Right lobe of liver (tissue), 6 donors: ENCODE data around the gene FAM153A. TPM values are rescaled to one million over a fixed set of nuclear protein-coding genes. Genes with fewer than 3 reads are reported as not detected.
"Not testable (repeated sequence)": the region's sequence is repeated elsewhere in the genome, so short reads cannot be mapped to it uniquely, and the experiment has no call there.

Source experiments
- ATAC-seq, 4 donors: fragments of 200-7000 bp; cut with Tn5 transposase; one replicate each; pipeline ENCODE4 v1.9.1; 2020; ENCODE audit warnings: mild to moderate bottlenecking in 4 of 4, moderate library complexity in 4 of 4
- DNase-seq, 3 donors: peaks; one replicate each; pipeline ENCODE4 v3.0.0-alpha.2; 2020
- H3K27ac ChIP-seq, 3 donors: fragments of 200-600 bp; one replicate each; pipeline ENCODE4 v1.8.0; 2022
- H3K27me3 ChIP-seq, 2 donors: fragments of 200-600 bp; one replicate each; pipeline ENCODE4 v1.8.0; 2022
- H3K36me3 ChIP-seq, 4 donors: fragments of 200-600 bp; sonication (generic) in 1 of 4; one replicate each; pipeline versions ENCODE4 v1.5.1 to v1.8.0; 2017 to 2022; ENCODE audit warnings: control low read depth in 1 of 4
- H3K4me1 ChIP-seq, 4 donors: fragments of 200-600 bp; sonication (generic) in 1 of 4; one replicate each; pipeline versions ENCODE4 v1.5.1 to v1.8.0; 2017 to 2022; ENCODE audit warnings: control low read depth in 1 of 4
- H3K4me3 ChIP-seq, 3 donors: fragments of 200-600 bp; one replicate each; pipeline ENCODE4 v1.8.0; 2022
- H3K9me3 ChIP-seq, 4 donors: fragments of 200-600 bp; sonication (generic) in 1 of 4; one replicate each; pipeline versions ENCODE4 v1.5.1 to v1.8.0; 2017 to 2022; ENCODE audit warnings: control low read depth in 1 of 4
- WGBS: methylation state at CpG from one replicate; pipeline ENCODE4 v1.1.6; 2018; ENCODE audit warnings: low coverage, low lambda C conversion rate; ENCODE audit not compliant: insufficient coverage; ENCODE audit errors: missing lambda C conversion rate; 5-methylcytosine and 5-hydroxymethylcytosine counted together
- intact Hi-C, 2 donors: fragments of 100-400 bp; cut with DNase I; formaldehyde crosslinking; loops; one replicate each; pipeline versions ENCODE4 v1.11.2 to v1.14.1; 2022
- total RNA-seq, 6 experiments: library from RNA; depleted of rRNA in 2 of 6; stranded (reverse); fragments of >200 nt in 2 of 6; fragmentation: NEBNext Ultra II Directional in 3 of 6; extraction: Animal tissue kit (Norgen Biotek cat#: 25700) in 3 of 6; gene quantifications; one replicate each; pipeline versions ENCODE4 v1.1.0 to v1.2.4, GENCODE V29; 2016 to 2023
- donor health status: DM: no; HTN: yes; CAD: no.
- donor health status: DM: no; HTN: no; CAD: no.
- donor health status: DM: no; HTN: no; CAD: no.
- donor health status: DM: no; HTN: yes; CAD: no.
- donor health status: DM: no; HTN: yes; CAD: no.

The FAM153A gene
- total RNA-seq, 6 experiments from 2014 or later, result 0.37 to 2.4 (median 0.81) TPM

- intact Hi-C loops, H3K9me3 ChIP-seq, ATAC-seq: not testable (repeated sequence)
Measured at GRCh38 chr5:177723831-177724485, 58.7 kb downstream of the FAM153A start.

GRCh38 chr5:177722829-177723228 is 59.9 kb downstream of the FAM153A start:
- H3K4me3 ChIP-seq, H3K27ac ChIP-seq, H3K9me3 ChIP-seq, DNase-seq, H3K27me3 ChIP-seq, H3K4me1 ChIP-seq, ATAC-seq, H3K36me3 ChIP-seq, intact Hi-C loops: not testable (repeated sequence)
- no CpG with 5 or more reads among the region's 8 CpGs for WGBS

More at GRCh38 chr5:177723831-177724485, 58.7 kb downstream of the FAM153A start:
- not testable (repeated sequence) for H3K27me3 ChIP-seq, H3K27ac ChIP-seq, H3K36me3 ChIP-seq, H3K4me3 ChIP-seq, H3K4me1 ChIP-seq, DNase-seq
- WGBS, result no CpG with 5 or more reads among the region's 6 CpGs

- H3K4me3 ChIP-seq, H3K4me1 ChIP-seq, H3K9me3 ChIP-seq, intact Hi-C loops, H3K36me3 ChIP-seq, ATAC-seq, H3K27ac ChIP-seq, DNase-seq, H3K27me3 ChIP-seq: not testable (repeated sequence)
- no CpG with 5 or more reads among the region's 8 CpGs for WGBS
Measured at GRCh38 chr5:177719989-177720388, 62.7 kb downstream of the FAM153A start.

- intact Hi-C loops, H3K27ac ChIP-seq, H3K9me3 ChIP-seq, H3K27me3 ChIP-seq, H3K4me1 ChIP-seq, ATAC-seq, H3K36me3 ChIP-seq, DNase-seq, H3K4me3 ChIP-seq: not testable (repeated sequence)
- no CpG with 5 or more reads among the region's 1 CpG for WGBS
Measured at GRCh38 chr5:177715423-177715822, 67.3 kb downstream of the FAM153A start.

- not testable (repeated sequence) for DNase-seq, ATAC-seq
Measured at GRCh38 chr5:177696100-177696499, 86.6 kb downstream of the FAM153A start.

GRCh38 chr5:177695356-177695930 is 87.3 kb downstream of the FAM153A start:
- DNase-seq, intact Hi-C loops, ATAC-seq, H3K4me3 ChIP-seq, H3K27ac ChIP-seq, H3K4me1 ChIP-seq, H3K36me3 ChIP-seq, H3K9me3 ChIP-seq, H3K27me3 ChIP-seq: not testable (repeated sequence)
- 76% methylated on average over 6 of the region's 12 CpGs for WGBS

More at GRCh38 chr5:177696100-177696499, 86.6 kb downstream of the FAM153A start:
- H3K27ac ChIP-seq, H3K4me1 ChIP-seq, H3K27me3 ChIP-seq, H3K9me3 ChIP-seq, intact Hi-C loops, H3K4me3 ChIP-seq, H3K36me3 ChIP-seq: not testable (repeated sequence)
- WGBS, result 86% methylated on average over 4 of the region's 22 CpGs

- H3K9me3 ChIP-seq, intact Hi-C loops: not testable (repeated sequence)
Measured at GRCh38 chr5:177694518-177694835, 88.2 kb downstream of the FAM153A start.

GRCh38 chr5:177693671-177694517 is 88.8 kb downstream of the FAM153A start:
- peak; percentile 84 to 90 (median 88) for DNase-seq
- H3K9me3 ChIP-seq, H3K27me3 ChIP-seq, H3K36me3 ChIP-seq, H3K27ac ChIP-seq, intact Hi-C loops, H3K4me3 ChIP-seq, H3K4me1 ChIP-seq: not testable (repeated sequence)
- 69% methylated on average over 6 of the region's 8 CpGs for WGBS
- peak; percentile 97 to 99 (median 98) for ATAC-seq

More at GRCh38 chr5:177694518-177694835, 88.2 kb downstream of the FAM153A start:
- H3K27me3 ChIP-seq, DNase-seq, H3K27ac ChIP-seq, H3K4me1 ChIP-seq, H3K36me3 ChIP-seq, H3K4me3 ChIP-seq, ATAC-seq: not testable (repeated sequence)
- WGBS, result no CpG with 5 or more reads among the region's 2 CpGs

- ATAC-seq, H3K4me1 ChIP-seq, H3K27ac ChIP-seq, intact Hi-C loops, H3K9me3 ChIP-seq, H3K36me3 ChIP-seq, H3K4me3 ChIP-seq, H3K27me3 ChIP-seq, DNase-seq: not testable (repeated sequence)
- WGBS, result no CpG with 5 or more reads among the region's 7 CpGs
Measured at GRCh38 chr5:177692969-177693368, 89.7 kb downstream of the FAM153A start.

GRCh38 chr5:177692507-177692906 is 90.2 kb downstream of the FAM153A start:
- 26% methylated on average over 1 of the region's 1 CpG for WGBS
- H3K4me1 ChIP-seq, DNase-seq, intact Hi-C loops, H3K36me3 ChIP-seq, H3K27me3 ChIP-seq, H3K4me3 ChIP-seq, H3K9me3 ChIP-seq, H3K27ac ChIP-seq, ATAC-seq: not testable (repeated sequence)

- intact Hi-C loops, ATAC-seq, DNase-seq, H3K36me3 ChIP-seq, H3K4me1 ChIP-seq, H3K27ac ChIP-seq, H3K4me3 ChIP-seq, H3K9me3 ChIP-seq, H3K27me3 ChIP-seq: not testable (repeated sequence)
- WGBS, result 81% methylated on average over 5 of the region's 12 CpGs
Measured at GRCh38 chr5:177689011-177689610, 93.6 kb downstream of the FAM153A start.
